Measurements from ENCODE around the gene SP6.

The SP6 gene

GRCh38 chr17:47806026-47806912 lies 44.7 kb downstream of the SP6 start:
- no peaks in the 10 kb centered on the region for H4K20me1 ChIP-seq (ENCODE audit: low read depth, low read length)
- no peak overlapping the region for H3K4me3 ChIP-seq (ENCODE audit: insufficient read depth, low read length, poor library complexity, severe bottlenecking)
- H3K27ac ChIP-seq (ENCODE audit: low read depth, low read length) = no peak overlapping the region
- no peaks in the 10 kb centered on the region for H3K9me2 ChIP-seq (replicated peaks; ENCODE audit: insufficient read depth, low read length)
- H3K4me2 ChIP-seq (ENCODE audit: low read depth, low read length, poor library complexity, severe bottlenecking) = no peak overlapping the region
- H3K9me3 ChIP-seq (ENCODE audit: insufficient read depth, low read length) = no peaks in the 10 kb centered on the region
- TF ChIP-seq EZH2phosphoT487 (conservative IDR thresholded peaks at IDR 0.05; ENCODE audit: low read length) (no peak), CTCF (IDR thresholded peaks at IDR 0.05; ENCODE audit: insufficient read depth, low read length, poor library complexity, severe bottlenecking) (no peak)
- H3K36me3 ChIP-seq (ENCODE audit: low read length) = no peaks in the 10 kb centered on the region
- no peak overlapping the region for H2AFZ ChIP-seq (ENCODE audit: low read depth, low read length, severe bottlenecking)
- H3K79me2 ChIP-seq (ENCODE audit: insufficient read depth, low read length) = no peaks in the 10 kb centered on the region
- no peaks in the 10 kb centered on the region for H3F3A ChIP-seq (ENCODE audit: insufficient read depth)
- H3K9ac ChIP-seq (ENCODE audit: low read length) = no peak overlapping the region
- no peaks in the 10 kb centered on the region for H3K27me3 ChIP-seq (ENCODE audit: low read length)

- Histone ChIP-seq H3K4me2 (ENCODE audit: low read depth, low read length, poor library complexity, severe bottlenecking) (no peak overlapping the region), H3K27me3 (ENCODE audit: low read length) (no peaks in the 10 kb centered on the region), H3K9ac (ENCODE audit: low read length) (no peak overlapping the region), H3K79me2 (ENCODE audit: insufficient read depth, low read length) (no peaks in the 10 kb centered on the region), H3K4me3 (ENCODE audit: insufficient read depth, low read length, poor library complexity, severe bottlenecking) (no peak overlapping the region), H3K9me2 (replicated peaks; ENCODE audit: insufficient read depth, low read length) (no peaks in the 10 kb centered on the region), H2AFZ (ENCODE audit: low read depth, low read length, severe bottlenecking) (no peak overlapping the region), H4K20me1 (ENCODE audit: low read depth, low read length) (no peaks in the 10 kb centered on the region), H3K36me3 (ENCODE audit: low read length) (no peaks in the 10 kb centered on the region), H3F3A (ENCODE audit: insufficient read depth) (no peaks in the 10 kb centered on the region), H3K9me3 (ENCODE audit: insufficient read depth, low read length) (no peaks in the 10 kb centered on the region), H3K27ac (ENCODE audit: low read depth, low read length) (no peak overlapping the region)
- TF ChIP-seq CTCF (IDR thresholded peaks at IDR 0.05; ENCODE audit: insufficient read depth, low read length, poor library complexity, severe bottlenecking) (no peak), EZH2phosphoT487 (conservative IDR thresholded peaks at IDR 0.05; ENCODE audit: low read length) (no peak)
Observed at GRCh38 chr17:47804461-47804860, 46.5 kb downstream of the SP6 start.

DNA sequence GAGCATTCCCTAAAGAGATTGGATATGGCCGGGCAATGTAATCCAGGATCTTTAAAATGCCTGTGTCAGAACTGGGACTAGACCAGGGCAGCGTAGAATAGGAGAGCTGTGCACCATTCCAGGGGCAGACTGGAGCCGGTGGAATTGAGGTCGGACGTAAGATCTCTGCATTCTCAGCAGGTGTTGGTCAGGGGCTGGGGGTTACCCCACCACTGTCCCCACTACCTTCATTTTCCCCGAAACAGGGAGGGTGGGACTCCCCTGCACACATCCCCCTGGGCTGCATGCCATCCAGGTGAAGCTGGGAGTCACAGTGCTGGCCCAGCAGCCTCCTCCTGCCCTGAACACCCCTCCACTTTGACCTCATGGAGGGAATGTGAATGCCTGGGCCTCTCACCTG lies 47.2 kb downstream of the SP6 start:
- no peak overlapping the region for H3K4me2 ChIP-seq (ENCODE audit: low read depth, low read length, poor library complexity, severe bottlenecking)
- H4K20me1 ChIP-seq (ENCODE audit: low read depth, low read length) = no peaks in the 10 kb centered on the region
- TF ChIP-seq CTCF (IDR thresholded peaks at IDR 0.05; ENCODE audit: insufficient read depth, low read length, poor library complexity, severe bottlenecking) (no peak), EZH2phosphoT487 (conservative IDR thresholded peaks at IDR 0.05; ENCODE audit: low read length) (no peak)
- H3K9me2 ChIP-seq (replicated peaks; ENCODE audit: insufficient read depth, low read length) = no peaks in the 10 kb centered on the region
- no peak overlapping the region for H2AFZ ChIP-seq (ENCODE audit: low read depth, low read length, severe bottlenecking)
- no peaks in the 10 kb centered on the region for H3K36me3 ChIP-seq (ENCODE audit: low read length)
- H3K9me3 ChIP-seq (ENCODE audit: insufficient read depth, low read length) = no peaks in the 10 kb centered on the region
- H3K4me3 ChIP-seq (ENCODE audit: insufficient read depth, low read length, poor library complexity, severe bottlenecking) = no peak overlapping the region
- H3F3A ChIP-seq (ENCODE audit: insufficient read depth) = no peaks in the 10 kb centered on the region
- no peaks in the 10 kb centered on the region for H3K79me2 ChIP-seq (ENCODE audit: insufficient read depth, low read length)
- no peak overlapping the region for H3K9ac ChIP-seq (ENCODE audit: low read length)
- no peak overlapping the region for H3K27ac ChIP-seq (ENCODE audit: low read depth, low read length)
- no peaks in the 10 kb centered on the region for H3K27me3 ChIP-seq (ENCODE audit: low read length)
